Measurements from ENCODE around the gene ERC2.
"Not testable (repeated sequence)": the region's sequence is repeated elsewhere in the genome, so short reads cannot be mapped to it uniquely, and the experiment has no call there.

Gene ERC2

DNA sequence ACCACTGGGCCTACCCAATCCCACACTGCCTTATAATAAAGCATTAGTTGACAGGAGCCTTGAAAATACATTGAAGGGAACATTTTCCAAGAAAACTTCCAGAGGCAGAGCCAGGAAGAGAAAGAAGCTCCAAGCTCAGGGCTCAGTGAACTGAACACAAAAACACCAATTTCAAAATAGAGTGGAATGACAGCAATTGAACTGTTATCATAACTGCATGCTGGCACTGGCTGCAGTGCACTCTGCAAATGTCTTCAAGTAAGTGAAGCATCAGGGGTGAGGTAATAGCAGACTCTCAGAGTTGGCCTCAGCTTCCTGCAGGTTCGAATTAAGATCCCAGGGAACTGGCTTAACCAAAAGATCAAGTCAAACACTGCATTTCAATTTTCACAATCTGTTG is 593.2 kb downstream of the ERC2 start:
- intact Hi-C loops (cut with DNase I), result no loop called here
- no peak for DNase-seq

DNA sequence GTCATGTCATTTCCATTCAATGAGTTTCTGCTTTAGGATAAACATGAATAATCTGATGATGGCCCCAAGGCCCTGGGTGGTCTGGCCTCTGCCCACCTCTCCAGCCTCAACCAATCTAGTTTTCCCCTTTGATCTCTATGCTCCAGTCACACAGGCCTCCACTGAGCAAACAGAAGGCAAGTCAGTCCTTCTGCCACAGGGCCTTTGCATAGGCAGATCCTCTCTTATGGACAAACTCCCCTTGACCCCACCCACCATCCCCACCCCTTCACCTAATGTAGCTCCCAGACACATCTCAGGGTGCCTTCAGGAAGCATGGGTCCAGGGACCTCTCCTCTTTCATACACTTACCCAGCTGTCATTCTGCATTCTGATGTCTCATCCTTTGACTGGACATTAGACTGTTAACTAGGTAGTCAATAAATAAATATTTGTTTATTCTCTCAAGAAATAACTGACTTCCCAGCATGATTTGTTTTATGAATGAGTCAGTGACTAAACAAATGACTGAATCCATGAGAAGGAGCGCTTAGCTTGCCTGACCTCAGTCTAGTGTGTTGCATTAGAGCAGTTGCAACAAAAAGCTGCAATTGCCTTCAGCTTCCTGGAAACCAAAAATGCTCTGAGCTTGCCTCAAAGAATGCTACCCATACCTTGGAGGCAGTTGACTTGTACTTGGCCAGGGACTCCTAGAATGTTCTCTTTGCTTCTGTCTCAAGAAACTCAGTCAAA is 594.6 kb downstream of the ERC2 start:
- intact Hi-C loops (cut with DNase I), result no loop called here
- no peak for DNase-seq

DNA sequence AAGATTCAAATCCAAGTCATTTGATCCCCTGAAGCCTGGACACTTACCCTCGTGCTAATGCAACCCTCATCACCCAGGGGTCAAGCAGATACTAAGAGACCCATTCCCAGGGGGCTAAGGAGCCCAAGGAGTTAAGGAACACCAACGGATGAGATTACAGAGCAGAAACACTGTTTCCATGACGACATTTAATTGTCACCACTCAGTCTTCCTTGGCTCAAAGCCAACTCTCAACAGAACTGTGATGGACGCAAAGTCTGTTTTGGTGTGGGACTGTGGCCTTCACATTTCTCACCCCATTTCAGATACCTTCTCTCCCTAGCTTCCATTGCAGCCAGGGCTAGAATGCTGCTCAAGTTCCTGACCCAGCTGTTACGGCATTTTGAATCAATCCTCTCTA is 597.7 kb downstream of the ERC2 start:
- no peak for DNase-seq
- intact Hi-C loops (cut with DNase I), result no loop called here

DNA sequence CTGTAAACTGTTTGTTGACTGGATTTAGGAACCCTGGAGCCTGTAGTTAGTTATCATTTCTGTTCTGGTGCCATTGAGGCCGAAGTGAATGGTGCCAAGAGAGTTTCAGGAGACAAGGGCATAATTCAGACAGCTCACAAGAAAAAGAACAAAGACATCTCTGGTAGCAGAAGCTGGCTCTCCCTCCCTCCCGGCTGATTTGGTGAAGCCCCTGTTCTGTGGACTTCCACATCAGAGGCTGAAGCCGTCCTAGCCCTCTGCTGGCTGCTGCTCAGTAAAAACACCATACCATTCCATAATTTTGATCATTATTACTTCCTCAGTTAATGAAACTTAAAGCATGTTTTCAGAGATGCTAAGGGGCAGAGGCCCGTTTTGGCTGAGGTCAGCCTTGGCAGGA is 599.9 kb downstream of the ERC2 start:
- DNase-seq, result peak in 4 of 10 donors; percentile 7 to 87 (median 50)
- intact Hi-C loops (cut with DNase I), result no loop called here

DNA sequence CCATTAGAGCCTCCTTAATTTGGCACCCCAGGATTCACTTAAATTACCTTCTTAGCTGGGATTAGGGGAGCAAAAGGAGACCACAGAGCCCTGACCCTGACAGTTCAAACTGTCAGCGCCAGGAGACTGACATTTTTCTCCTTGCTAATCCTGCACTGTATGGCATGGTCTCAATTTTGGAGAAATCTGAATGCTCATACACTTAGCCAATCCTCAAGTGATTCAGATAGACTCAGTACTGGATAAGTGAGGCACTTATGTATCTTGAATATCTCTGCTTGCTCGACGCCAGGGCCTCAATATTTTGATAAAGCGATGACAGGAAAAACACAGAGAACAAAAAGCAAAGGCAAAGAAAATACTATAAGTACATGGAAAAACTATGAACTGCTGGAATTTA is 605.2 kb downstream of the ERC2 start:
- intact Hi-C loops (cut with DNase I), result no loop called here
- no peak for DNase-seq

DNA sequence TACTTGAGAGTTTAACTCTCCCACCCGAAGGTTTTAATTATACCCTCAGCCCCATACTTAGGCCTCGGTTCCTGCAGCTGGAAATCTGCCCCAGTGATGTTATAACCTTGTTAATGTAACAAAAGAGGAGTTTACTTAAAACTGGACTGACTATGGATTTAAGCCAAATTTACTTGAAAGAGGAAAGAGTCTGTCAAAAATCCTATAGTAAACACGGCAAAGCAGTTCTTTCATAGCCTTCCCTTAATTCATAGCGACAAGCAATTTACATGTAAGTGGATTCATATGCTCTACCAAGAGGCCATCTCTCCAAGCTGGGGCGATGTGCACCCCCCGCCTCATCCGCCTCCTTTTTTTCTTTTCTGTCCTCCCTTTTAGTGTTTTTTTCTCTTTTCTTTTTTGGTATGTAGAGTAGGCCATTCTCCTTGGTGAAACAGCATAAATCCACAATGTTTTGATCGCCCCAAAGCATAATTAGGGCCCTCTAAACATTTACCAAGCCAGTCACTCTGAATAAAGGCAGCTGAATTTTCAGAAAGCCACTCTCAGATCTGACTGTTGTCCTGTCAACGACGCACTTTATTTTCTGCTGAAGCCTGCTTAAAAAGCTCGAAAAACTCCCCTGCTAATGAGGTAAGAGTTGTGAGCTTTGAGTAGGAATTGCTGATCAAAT is 608.1 kb downstream of the ERC2 start:
- intact Hi-C loops (cut with DNase I), result no loop called here
- no peak for DNase-seq

DNA sequence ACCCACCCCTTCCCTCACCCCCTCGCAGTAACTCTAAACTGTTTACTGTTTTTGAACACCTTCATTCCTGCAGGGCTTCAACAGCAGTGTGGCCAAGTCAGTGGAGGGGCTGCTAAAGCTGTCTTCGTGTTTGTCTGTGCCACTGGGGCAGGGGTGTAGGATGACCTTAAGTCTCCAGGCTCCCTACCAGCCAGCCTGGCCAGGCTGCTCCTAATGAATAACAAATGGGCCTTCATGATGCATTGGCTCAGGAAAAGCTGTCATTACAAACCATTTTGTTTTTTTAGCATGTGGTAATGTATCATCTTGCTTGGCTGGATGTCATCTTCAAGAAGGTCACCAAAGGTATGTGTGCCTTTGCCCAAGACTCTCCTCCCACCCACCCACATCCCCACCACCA is 609.0 kb downstream of the ERC2 start:
- DNase-seq, result no peak
- intact Hi-C loops (cut with DNase I), result no loop called here

DNA sequence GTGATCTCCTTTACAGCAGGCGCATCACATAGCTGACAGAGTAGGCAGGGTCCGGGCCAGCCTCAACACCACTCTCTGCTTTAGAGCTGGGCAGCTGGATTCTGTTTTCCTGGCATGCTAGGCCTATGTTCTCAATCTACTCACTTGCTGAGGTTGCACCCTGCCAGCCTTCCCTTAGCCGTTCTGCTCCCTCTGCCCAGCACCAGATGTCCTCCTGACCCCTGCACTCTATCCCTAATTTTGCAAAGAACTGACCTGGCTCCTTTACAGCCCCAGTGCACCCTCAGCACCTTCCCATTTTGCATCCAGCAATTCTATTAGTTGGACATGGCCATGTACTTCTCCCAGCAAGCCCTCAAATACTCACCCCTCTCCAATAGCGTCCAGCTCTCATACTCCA is 609.5 kb downstream of the ERC2 start:
- intact Hi-C loops (cut with DNase I), result no loop called here
- DNase-seq, result peak in 2 of 10 donors; percentile 16 to 67

DNA sequence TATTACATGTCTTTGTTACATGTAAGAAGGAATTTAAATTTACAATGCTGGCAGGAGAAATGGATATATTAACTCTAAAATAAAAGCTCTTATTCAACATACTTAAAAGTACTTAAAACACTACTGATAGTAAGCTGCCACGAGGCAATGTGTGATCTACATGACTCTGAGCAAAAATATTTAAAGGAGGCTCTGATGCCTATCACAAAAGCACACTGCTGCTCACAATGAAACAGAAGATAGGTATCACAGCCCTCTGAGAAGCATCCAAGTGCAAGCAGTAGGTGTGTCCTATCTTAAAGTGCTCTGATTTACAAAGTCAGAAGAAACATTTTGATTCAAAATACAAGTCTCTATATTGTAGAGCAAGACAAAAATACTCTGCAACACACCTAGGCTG is 610.0 kb downstream of the ERC2 start:
- DNase-seq, result no peak
- intact Hi-C loops (cut with DNase I), result no loop called here

DNA sequence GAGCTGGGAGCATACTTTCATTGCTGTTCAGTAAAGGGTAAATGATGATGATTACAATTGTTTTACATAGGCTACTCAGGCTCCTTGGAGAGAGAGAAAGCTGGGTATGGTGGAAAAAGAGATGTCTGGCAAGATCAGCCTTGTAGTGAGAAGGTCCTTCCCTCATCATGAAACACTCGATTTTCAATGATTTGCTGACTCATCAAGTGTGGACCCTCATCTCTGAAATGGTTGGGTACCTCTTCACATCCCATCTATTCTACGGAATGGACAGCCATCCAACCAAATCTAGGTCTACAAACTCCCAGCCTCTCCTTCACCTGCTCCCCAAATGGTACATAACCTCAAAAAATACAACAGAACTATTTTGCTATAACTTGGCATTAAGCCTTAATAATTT is 610.6 kb downstream of the ERC2 start:
- intact Hi-C loops (cut with DNase I), result no loop called here

DNA sequence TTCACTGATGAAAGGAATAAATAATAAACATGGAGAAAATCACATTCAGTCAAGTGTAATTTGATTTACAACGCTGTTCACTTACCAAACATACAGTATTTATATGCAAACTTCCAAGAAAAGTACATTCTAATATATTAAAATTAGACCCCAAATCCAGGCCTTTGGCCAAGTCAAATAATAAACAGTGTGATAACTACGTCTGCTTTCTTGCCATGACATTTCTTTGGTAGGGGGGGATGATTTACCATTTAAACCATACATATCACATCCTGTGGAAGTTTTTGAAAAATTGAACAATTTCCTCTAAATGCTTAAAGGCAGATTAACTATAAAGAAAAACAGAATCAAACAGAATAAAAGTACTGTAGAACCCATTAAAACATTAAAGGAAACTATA is 613.0 kb downstream of the ERC2 start:
- intact Hi-C loops (cut with DNase I), result no loop called here

More for the DNA sequence above, 610.6 kb downstream of the ERC2 start:
- no peak for DNase-seq

DNA sequence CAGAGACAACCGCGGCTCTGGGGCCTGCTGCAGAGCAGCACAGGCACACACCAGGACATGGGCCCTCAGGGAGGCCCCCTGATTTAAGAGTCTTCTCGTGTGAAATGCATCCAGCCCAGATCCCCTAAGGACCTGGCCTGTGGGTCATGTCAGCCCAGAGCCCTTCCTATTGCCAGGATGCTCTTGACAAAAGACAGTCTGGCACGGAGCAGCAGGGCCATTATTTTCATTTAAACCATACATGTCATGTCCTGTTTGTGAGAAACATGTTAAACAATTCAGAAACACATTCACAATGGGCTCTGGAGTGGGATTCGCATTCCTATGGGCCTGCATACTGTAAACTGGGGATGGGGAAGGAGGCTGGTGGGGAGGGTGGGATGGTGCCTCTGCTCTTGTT is 613.8 kb downstream of the ERC2 start:
- no peak for DNase-seq
- intact Hi-C loops (cut with DNase I), result no loop called here

More for the DNA sequence above, 613.0 kb downstream of the ERC2 start:
- no peak for DNase-seq

DNA sequence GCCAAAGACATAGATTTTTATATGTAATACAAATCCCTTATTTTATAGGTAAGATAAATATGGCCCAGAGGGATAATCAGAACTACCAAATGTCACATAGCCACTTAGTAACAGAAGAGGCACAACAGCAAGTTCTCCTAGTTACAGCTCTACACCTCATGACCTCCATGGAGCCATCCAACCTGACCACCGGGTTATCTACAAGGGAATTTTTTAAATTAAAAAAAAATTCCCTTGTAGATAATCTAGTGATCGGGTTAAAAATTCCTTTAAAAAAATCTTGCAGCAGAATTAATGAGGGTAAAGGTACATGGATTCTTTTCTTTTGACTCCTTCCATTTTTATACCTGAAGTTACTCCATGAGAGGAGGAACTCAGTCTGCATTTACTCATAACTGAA is 615.9 kb downstream of the ERC2 start:
- no peak for DNase-seq
- intact Hi-C loops (cut with DNase I), result no loop called here

DNA sequence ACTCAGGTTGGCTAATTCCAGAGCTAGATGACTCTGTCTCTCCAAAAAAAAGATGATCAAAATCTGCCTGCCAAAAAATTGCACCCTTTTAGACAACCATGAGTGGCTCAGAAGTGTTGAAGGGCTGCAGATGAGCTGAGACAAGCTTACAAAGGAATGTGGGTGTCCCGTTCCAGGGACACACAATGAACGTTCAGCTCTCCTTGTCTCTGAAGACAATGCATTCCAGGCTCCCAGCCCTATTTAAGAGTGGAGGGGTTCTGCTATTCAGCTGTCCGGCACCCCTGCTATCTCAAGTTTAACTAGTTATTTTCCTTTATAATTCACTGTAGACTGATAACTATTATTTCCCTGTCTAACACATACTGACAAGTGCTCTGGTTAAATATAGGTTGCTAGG is 626.1 kb downstream of the ERC2 start:
- intact Hi-C loops (cut with DNase I), result no loop called here
- no peak for DNase-seq

DNA sequence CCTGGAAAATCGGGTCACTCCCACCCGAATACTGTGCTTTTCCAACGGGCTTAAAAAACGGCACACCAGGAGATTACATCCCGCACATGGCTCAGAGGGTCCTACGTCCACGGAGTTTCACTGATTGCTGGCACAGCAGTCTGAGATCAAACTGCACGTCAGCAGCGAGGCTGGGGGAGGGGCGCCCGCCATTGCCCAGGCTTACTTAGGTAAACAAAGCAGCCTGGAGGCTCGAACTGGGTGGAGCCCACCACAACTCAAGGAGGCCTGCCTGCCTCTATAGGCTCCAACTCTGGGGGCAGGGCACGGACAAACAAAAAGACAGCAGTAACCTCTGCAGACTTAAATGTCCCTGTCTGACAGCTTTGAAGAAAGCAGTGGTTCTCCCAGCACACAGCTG is 636.4 kb downstream of the ERC2 start:
- DNase-seq, result peak in 1 of 10 donors; percentile 69
- intact Hi-C loops (cut with DNase I), result not testable (repeated sequence)

DNA sequence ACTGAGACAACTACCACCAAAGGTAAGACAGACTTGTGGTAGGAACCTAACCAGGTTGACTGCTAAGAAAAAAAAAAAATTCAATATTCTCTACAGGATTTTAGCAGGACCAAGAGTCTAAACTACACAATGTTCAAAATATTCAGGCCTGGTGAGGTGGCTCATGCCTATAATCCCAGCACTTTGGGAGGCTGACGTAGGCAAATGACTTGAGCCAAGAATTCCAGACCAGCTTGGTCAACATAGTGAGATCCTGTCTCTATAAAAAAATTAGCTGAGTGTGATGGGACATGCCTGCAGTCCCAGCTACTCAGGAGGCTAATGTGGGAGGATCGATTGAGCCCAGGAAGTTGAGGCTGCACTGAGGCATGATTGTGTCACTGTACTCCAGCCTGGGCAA is 639.6 kb downstream of the ERC2 start:
- DNase-seq, result no peak
- intact Hi-C loops (cut with DNase I), result no loop called here

DNA sequence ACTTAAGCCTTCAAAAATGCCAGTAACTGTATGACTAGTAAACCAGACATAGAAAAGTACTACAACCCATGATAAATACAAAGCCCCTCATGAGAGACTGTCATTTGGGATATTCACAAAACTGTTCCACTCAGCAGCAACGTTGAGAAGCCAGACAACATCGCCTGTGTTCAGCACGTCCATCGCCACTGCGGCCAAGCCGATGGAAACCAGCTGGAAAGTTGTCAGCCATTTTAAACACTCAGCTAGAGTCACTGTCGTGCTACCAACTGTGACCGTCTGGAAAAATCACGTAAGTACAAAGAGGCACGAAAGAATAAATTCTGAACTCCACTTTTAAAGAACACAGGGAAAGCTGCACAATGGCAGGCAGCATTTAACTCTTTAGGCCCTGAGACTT is 640.5 kb downstream of the ERC2 start:
- intact Hi-C loops (cut with DNase I), result no loop called here
- no peak for DNase-seq

DNA sequence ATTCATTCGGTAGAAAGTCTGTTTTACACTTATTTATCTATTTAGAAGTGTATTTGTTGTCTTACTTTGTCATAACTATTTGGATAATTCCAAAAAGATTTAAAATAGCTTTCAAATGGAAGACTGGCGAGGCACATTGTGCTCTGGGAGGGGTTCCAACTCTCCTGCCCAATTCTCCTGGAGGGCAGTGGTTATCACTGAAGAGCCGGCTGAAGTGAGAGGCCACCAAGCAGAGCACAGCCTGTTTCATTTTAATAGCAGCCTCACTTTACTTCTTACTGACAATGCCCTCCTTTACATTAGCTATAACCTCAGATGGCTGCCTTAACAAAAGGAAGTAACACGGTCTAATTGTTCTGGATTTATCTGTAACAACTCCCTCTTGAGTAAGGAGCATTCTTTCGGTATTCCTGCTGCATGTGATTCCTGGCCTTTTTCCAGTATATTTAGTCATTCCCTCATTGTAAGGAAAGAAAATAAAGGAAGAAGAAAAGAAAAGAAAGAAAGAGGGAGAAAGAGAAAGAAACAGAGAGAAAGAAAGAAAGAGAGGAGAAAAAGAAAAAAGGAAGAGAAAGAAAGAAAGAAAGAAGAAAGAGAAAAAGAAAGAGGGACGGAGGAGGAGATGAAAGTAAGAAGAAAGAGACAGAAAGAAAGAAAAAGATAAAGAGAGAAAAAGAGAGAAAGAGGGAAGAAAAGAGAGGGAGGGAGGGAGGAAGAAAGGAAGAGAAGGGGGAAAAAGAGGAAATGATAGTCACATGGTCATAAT is 641.4 kb downstream of the ERC2 start:
- no peak for DNase-seq
- intact Hi-C loops (cut with DNase I), result no loop called here

DNA sequence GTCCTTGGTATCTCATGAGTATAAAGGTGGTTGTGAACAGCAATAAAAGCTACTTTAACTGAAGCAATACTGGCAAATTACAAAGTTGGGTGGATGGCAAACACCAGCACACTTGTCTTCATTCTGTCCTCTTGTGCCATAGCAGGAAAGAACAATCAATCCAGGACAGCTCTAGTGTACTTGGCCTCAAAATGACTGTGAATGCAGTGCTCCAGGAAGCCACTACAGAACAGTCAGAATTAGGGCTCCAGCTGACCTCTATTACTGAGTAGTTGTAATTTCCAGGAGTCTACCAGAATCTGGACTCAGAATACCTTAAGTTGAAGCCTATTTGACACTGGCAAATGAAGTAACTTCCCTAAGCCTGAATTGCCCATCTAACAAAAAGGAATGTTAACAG is 642.2 kb downstream of the ERC2 start:
- intact Hi-C loops (cut with DNase I), result no loop called here
- DNase-seq, result no peak

DNA sequence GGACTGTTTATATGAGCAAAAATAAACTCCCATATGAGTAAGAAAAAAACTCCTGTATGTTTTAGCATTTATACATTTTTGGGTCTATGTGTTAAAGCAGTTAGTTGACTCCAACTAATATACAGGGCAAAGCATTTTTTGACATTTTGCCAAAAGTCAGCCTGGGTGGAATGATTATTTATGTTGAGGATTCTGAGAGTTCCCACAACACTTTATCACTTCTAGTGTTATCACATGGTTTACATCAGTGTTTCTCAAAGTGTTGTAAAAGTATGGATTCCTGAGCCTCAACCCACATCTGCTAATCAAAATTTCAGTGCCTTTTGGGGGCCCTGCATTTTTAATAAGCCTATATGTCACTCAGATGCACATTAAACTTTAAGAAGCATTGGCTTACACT is 643.9 kb downstream of the ERC2 start:
- no peak for DNase-seq
- intact Hi-C loops (cut with DNase I), result no loop called here

DNA sequence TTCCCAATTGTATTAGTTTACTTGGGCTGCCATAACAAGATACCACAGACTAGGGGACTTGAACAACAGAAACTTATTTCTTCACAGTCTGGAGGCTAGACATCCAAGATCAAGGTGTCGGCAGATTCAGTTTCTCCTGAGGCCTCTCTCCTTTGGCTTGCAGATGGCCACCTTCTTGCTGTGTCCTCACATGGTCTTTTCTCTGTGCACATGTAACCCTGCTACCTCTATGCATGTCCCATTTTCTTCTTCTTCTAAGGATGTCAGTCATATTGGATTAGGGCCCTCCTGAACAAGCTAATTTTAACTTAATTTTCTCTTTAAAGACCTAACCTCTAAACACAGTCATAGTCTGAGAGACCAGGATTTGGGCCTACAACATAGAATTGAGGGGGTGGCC is 644.4 kb downstream of the ERC2 start:
- intact Hi-C loops (cut with DNase I), result no loop called here

DNA sequence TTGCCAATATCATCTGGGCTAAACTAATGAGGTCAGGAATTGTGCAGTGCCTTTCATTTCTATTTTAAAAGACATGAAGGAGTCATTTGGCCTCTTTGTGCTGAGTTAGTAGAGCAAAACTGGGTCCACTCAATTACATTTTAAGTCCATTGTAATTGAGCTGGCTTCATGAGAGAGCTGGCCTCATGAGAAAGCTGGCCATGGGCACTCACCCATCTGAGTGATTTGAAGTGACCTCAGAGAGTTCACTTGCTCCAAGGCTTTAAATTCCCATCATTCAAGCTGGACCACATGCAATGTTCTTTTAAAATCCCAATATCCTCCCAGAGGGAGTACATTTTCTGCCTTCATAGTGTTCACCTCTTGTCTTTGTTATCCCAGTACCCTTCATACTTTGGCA is 645.3 kb downstream of the ERC2 start:
- DNase-seq, result no peak
- intact Hi-C loops (cut with DNase I), result no loop called here

More for the DNA sequence above, 644.4 kb downstream of the ERC2 start:
- DNase-seq, result no peak
